HEK293 (cell line): ENCODE data around the gene PEX11G.
A peak's percentile ranks its signal among the peaks of the same experiment; 100 is the strongest.

ENCODE experiments used
- CTCF ChIA-PET: fragments of 350-600 bp; formaldehyde crosslinking; extraction: SDS; loops from one replicate; lab custom pipeline; 2021; ENCODE audit warnings: antibody characterized with exemption; lab: Yijun Ruan, JAX
- POLR2A ChIA-PET: fragments of 300-600 bp; formaldehyde crosslinking; extraction: SDS; loops from one replicate; lab custom pipeline; 2020; ENCODE audit warnings: antibody characterized with exemption, inconsistent platforms; lab: Yijun Ruan, JAX
- H3K27ac ChIP-seq: fragments of 200-500 bp; sonication (Bioruptor generic); 2 replicates; pipeline ENCODE4 v1.5.1; 2014; ENCODE audit warnings: low read depth, low read length, control low read depth, inconsistent platforms; ENCODE audit errors: extremely low read depth
- H3K36me3 ChIP-seq, 2 experiments: fragments of 200-500 bp in 1 of 2; sonication (Bioruptor generic) in 1 of 2; 1 replicate in 1 of 2; 2 replicates in 1 of 2; pipeline ENCODE4 v1.5.1; 2014 to 2017; ENCODE audit warnings: inconsistent platforms in 2 of 2, low read length in 2 of 2; ENCODE audit not compliant: control insufficient read depth in 2 of 2, insufficient read depth in 1 of 2
- H3K4me1 ChIP-seq: fragments of 200-500 bp; sonication (Bioruptor generic); 2 replicates; pipeline ENCODE4 v1.5.1; 2014; ENCODE audit warnings: mild to moderate bottlenecking, low read length, inconsistent platforms; ENCODE audit not compliant: control insufficient read depth, insufficient read depth
- H3K4me3 ChIP-seq: 2 replicates; pipeline ENCODE4 v1.5.1; 2011; ENCODE audit warnings: low read depth, mild to moderate bottlenecking, control low read depth, low read length, moderate library complexity
- H3K9me3 ChIP-seq: fragments of 200-500 bp; sonication (Bioruptor generic); 2 replicates; pipeline ENCODE4 v1.5.1; 2014; ENCODE audit warnings: low read depth, low read length, inconsistent platforms; ENCODE audit not compliant: control insufficient read depth, insufficient read depth
- GLI2 ChIP-seq: fragments of 450-650 bp; formaldehyde crosslinking; IDR thresholded peaks from 2 replicates; pipeline ENCODE4; 2017; ENCODE audit warnings: missing biosample characterization, missing genetic modification characterization, low read depth, borderline replicate concordance
- KLF1 ChIP-seq: fragments of 450-650 bp; formaldehyde crosslinking; IDR thresholded peaks from 2 replicates; pipeline ENCODE4 v1.5.1; 2016; ENCODE audit warnings: missing biosample characterization, missing genetic modification characterization
- KLF9 ChIP-seq: fragments of 450-650 bp; formaldehyde crosslinking; IDR thresholded peaks from 2 replicates; pipeline ENCODE4 v1.5.1; 2016; ENCODE audit warnings: missing biosample characterization, missing genetic modification characterization, low read depth
- RBAK ChIP-seq: fragments of 450-650 bp; formaldehyde crosslinking; IDR thresholded peaks from 2 replicates; pipeline ENCODE4 v1.5.1; 2016; ENCODE audit warnings: missing biosample characterization, missing genetic modification characterization
- SP7 ChIP-seq: fragments of 450-650 bp; formaldehyde crosslinking; IDR thresholded peaks from 2 replicates; pipeline ENCODE4 v1.5.1; 2016; ENCODE audit warnings: missing biosample characterization, missing genetic modification characterization
- ZNF221 ChIP-seq: fragments of 450-650 bp; formaldehyde crosslinking; IDR thresholded peaks from 2 replicates; pipeline ENCODE4 v1.5.1; 2017; ENCODE audit warnings: missing biosample characterization, missing genetic modification characterization, borderline replicate concordance
- ZNF223 ChIP-seq: fragments of 450-650 bp; formaldehyde crosslinking; IDR thresholded peaks from 2 replicates; pipeline ENCODE4 v1.5.1; 2016; ENCODE audit warnings: missing biosample characterization, missing genetic modification characterization
- ZNF514 ChIP-seq: fragments of 450-650 bp; formaldehyde crosslinking; IDR thresholded peaks from 2 replicates; pipeline ENCODE4 v1.5.1; 2016; ENCODE audit warnings: missing biosample characterization, missing genetic modification characterization
- ZNF548 ChIP-seq: fragments of 450-650 bp; formaldehyde crosslinking; IDR thresholded peaks from 2 replicates; pipeline ENCODE4 v1.5.1; 2016; ENCODE audit warnings: missing biosample characterization, missing genetic modification characterization
- ZNF561 ChIP-seq: fragments of 450-650 bp; IDR thresholded peaks from 2 replicates; pipeline ENCODE4 v1.5.1; 2018; ENCODE audit warnings: missing biosample characterization, missing genetic modification characterization, borderline replicate concordance
- ZNF768 ChIP-seq: fragments of 450-650 bp; formaldehyde crosslinking; IDR thresholded peaks from 2 replicates; pipeline ENCODE4 v1.5.1; 2018; ENCODE audit warnings: missing biosample characterization, mild to moderate bottlenecking, missing genetic modification characterization
- ZSCAN16 ChIP-seq: fragments of 450-650 bp; formaldehyde crosslinking; IDR thresholded peaks from 2 replicates; pipeline ENCODE4 v1.5.1; 2016; ENCODE audit warnings: missing biosample characterization, missing genetic modification characterization
- TF ChIP-seq, protein P1 (sequence below): fragments of 450-650 bp; formaldehyde crosslinking; IDR thresholded peaks from 2 replicates; pipeline ENCODE4 v1.5.1; 2016; ENCODE audit warnings: missing biosample characterization, missing genetic modification characterization
- TF ChIP-seq, protein P2 (sequence below): fragments of 450-650 bp; formaldehyde crosslinking; IDR thresholded peaks from 2 replicates; pipeline ENCODE4 v1.5.1; 2016; ENCODE audit warnings: missing biosample characterization, missing genetic modification characterization, low read depth
- TF ChIP-seq, protein P3 (sequence below): fragments of 450-650 bp; formaldehyde crosslinking; IDR thresholded peaks from 2 replicates; pipeline ENCODE4 v1.5.1; 2017; ENCODE audit warnings: missing biosample characterization, missing genetic modification characterization
- TF ChIP-seq, protein P4 (sequence below): fragments of 450-650 bp; formaldehyde crosslinking; IDR thresholded peaks from 2 replicates; pipeline ENCODE4 v1.5.1; 2017; ENCODE audit warnings: missing biosample characterization, missing genetic modification characterization

Gene PEX11G

DNA sequence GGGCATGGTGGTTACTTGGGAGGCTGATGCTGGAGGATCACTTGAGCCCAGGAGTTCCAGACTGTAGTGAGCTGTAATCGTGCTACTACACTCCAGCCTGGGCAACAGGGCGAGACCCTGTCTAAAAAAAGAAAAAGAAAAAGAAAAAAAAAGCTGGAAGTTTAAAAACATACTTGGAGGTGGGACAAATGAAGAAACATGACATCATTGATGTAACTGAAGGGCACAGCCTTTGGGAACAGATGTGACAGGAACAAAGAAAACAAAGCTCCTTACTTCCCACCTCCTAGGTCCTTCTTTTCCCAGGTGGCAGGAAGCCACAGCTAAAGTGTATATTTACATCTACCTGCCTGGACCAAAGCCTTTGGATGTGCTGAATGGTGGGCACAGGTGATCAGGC, 1.9 kb downstream of the PEX11G start:
- POLR2A ChIA-PET: no interaction called here

DNA sequence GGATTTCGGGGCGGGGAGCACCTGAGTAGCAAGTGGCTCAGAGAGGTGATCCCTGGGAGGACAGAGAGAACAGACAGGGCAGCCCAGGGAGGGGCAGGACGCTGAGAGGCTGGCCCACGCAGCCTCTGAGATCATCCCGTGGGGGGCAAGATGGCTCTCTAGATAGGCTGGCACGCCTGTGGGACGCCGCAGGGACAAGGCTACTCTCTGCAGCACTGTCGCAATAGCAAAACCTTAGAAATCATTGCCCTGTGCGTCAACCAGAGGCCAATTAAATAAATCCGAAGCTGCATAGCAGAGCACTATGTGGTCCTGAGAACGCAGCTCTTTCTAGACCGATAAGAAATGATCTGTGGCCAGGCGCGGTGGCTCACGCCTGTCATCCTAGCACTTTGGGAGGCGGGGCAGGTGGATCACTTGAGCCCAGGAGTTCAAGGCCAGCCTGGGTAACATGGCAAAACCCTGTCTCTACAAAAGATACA, 5.1 kb downstream of the PEX11G start:
- POLR2A ChIA-PET: no interaction called here
- TF ChIP-seq ZNF223 (no peak), ZNF561 (tag by site-specific recombination) (no peak)
- TF ChIP-seq, protein P1, sequence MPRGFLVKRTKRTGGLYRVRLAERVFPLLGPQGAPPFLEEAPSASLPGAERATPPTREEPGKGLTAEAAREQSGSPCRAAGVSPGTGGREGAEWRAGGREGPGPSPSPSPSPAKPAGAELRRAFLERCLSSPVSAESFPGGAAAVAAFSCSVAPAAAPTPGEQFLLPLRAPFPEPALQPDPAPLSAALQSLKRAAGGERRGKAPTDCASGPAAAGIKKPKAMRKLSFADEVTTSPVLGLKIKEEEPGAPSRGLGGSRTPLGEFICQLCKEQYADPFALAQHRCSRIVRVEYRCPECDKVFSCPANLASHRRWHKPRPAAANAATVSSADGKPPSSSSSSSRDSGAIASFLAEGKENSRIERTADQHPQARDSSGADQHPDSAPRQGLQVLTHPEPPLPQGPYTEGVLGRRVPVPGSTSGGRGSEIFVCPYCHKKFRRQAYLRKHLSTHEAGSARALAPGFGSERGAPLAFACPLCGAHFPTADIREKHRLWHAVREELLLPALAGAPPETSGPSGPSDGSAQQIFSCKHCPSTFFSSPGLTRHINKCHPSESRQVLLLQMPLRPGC (tag by site-specific recombination): no peak
- Histone ChIP-seq H3K9me3 (no peaks in the 10 kb centered on the region), H3K27ac (no peak overlapping the region), H3K4me3 (no peak overlapping the region), H3K36me3 (no peaks in the 10 kb centered on the region), H3K4me1 (no peaks in the 10 kb centered on the region)
- CTCF ChIA-PET: no interaction called here

More for the DNA sequence above, 1.9 kb downstream of the PEX11G start:
- peaks cover 4% of the 10 kb centered on the region for H3K4me1 ChIP-seq
- TF ChIP-seq, protein P2, sequence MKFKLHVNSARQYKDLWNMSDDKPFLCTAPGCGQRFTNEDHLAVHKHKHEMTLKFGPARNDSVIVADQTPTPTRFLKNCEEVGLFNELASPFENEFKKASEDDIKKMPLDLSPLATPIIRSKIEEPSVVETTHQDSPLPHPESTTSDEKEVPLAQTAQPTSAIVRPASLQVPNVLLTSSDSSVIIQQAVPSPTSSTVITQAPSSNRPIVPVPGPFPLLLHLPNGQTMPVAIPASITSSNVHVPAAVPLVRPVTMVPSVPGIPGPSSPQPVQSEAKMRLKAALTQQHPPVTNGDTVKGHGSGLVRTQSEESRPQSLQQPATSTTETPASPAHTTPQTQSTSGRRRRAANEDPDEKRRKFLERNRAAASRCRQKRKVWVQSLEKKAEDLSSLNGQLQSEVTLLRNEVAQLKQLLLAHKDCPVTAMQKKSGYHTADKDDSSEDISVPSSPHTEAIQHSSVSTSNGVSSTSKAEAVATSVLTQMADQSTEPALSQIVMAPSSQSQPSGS (tag by site-specific recombination): peak; percentile 66; the same call in 1 of the 2 replicates
- TF ChIP-seq, protein P3, sequence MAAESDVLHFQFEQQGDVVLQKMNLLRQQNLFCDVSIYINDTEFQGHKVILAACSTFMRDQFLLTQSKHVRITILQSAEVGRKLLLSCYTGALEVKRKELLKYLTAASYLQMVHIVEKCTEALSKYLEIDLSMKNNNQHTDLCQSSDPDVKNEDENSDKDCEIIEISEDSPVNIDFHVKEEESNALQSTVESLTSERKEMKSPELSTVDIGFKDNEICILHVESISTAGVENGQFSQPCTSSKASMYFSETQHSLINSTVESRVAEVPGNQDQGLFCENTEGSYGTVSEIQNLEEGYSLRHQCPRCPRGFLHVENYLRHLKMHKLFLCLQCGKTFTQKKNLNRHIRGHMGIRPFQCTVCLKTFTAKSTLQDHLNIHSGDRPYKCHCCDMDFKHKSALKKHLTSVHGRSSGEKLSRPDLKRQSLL (tag by site-specific recombination): no peak
- H3K36me3 ChIP-seq: no peaks in the 10 kb centered on the region
- CTCF ChIA-PET: interaction anchor here (0.5 to 0.7 kb wide), 2 partner anchors 493 to 781 kb away, joined by 3 read pairs; no protein-coding TSS in a partner anchor
- H3K4me3 ChIP-seq: no peak overlapping the region
- H3K27ac ChIP-seq: no peak overlapping the region
- H3K9me3 ChIP-seq: no peaks in the 10 kb centered on the region

DNA sequence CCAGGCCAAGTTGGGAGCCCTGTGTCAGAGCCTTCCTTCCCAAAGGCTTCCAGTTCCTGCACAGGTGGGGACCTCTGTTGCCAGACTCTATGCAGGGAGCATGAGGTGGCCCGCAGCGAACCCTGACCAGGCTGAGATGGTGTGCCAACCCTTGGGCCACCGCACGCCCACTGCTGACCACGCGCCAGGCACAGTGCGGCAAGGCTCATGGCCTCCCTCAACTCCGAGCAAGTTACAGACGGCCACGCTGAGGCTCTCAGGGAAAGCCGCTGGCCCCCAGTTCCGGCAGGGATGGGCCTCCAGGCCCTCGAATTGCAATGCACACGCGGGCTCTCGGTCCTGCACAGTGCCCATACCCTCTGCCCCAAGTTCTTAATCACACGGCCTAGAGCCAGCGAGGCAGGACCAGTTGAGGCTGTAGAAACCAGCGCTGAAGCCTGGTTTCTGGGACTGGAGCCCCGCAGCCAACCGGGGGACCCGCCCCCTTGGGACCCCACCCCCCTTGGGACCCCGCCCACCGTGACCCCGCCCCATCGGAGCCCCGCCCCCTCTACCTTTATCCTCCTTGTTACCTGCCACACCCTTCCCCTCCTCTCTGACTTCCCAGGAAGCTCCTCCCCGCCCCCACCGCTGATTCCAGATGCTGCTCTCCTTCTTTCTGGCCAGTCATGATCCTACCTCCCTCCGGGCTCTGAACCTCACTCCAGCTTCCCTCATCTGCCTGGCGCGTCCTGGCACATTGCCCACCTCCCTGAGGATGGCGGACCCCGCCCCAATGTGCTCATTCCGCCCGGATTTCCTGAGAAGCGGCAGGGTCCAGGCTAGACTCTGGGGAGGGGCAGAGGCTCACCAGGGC, 6.0 kb downstream of the PEX11G start:
- H3K36me3 ChIP-seq: no peaks in the 10 kb centered on the region
- ChIA-PET CTCF (no interaction called here), POLR2A (no interaction called here)
- no peak overlapping the region for H3K27ac ChIP-seq
- TF ChIP-seq, protein P4, sequence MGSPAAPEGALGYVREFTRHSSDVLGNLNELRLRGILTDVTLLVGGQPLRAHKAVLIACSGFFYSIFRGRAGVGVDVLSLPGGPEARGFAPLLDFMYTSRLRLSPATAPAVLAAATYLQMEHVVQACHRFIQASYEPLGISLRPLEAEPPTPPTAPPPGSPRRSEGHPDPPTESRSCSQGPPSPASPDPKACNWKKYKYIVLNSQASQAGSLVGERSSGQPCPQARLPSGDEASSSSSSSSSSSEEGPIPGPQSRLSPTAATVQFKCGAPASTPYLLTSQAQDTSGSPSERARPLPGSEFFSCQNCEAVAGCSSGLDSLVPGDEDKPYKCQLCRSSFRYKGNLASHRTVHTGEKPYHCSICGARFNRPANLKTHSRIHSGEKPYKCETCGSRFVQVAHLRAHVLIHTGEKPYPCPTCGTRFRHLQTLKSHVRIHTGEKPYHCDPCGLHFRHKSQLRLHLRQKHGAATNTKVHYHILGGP (tag by site-specific recombination): no peak
- TF ChIP-seq KLF1 (tag by site-specific recombination) (peak; percentile 70), KLF9 (tag by site-specific recombination) (peak; percentile 41; the same call in 1 of the 2 replicates)
- H3K4me1 ChIP-seq: no peaks in the 10 kb centered on the region
- H3K9me3 ChIP-seq: no peaks in the 10 kb centered on the region
- H3K4me3 ChIP-seq: no peak overlapping the region

DNA sequence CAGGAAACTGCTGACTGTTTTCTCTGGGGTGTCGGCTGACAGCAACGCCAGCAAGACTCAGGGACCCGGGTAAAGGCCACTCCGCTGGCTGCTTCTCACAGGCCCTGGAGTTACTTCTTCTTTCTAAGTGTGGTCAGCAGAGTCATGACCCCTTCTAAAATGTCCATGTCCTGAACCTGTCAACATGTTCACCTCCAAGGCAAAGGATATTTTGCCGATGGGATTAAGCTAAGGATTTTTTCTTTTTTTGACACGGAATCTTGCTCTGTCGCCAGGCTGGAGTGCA, 7.9 kb downstream of the PEX11G start:
- Histone ChIP-seq H3K9me3 (no peaks in the 10 kb centered on the region), H3K36me3 (no peaks in the 10 kb centered on the region), H3K27ac (no peak overlapping the region), H3K4me1 (no peaks in the 10 kb centered on the region), H3K4me3 (no peak overlapping the region)
- POLR2A ChIA-PET: no interaction called here
- TF ChIP-seq GLI2 (no peak), RBAK (tag by site-specific recombination) (no peak), ZNF548 (tag by site-specific recombination) (no peak), ZSCAN16 (tag by site-specific recombination) (no peak), ZNF221 (tag by site-specific recombination) (no peak), SP7 (tag by site-specific recombination) (no peak), ZNF514 (tag by site-specific recombination) (no peak), ZNF768 (no peak)
- CTCF ChIA-PET: interaction anchor here (0.9 kb wide), 1 partner anchor 11 kb away, joined by 4 read pairs; no protein-coding TSS in a partner anchor
